CD14-positive monocyte (primary cell): ENCODE data around the gene SPATA13. TPM values are rescaled to one million over a fixed set of nuclear protein-coding genes. Genes with fewer than 3 reads are reported as not detected.

ENCODE experiments used
- DNase-seq, 3 donors: peaks; one replicate each; pipeline ENCODE4 v3.0.0-alpha.2; 2011 to 2022
- H2AFZ ChIP-seq: 2 replicates; pipeline ENCODE4 v1.6.0; 2012; ENCODE audit warnings: mild to moderate bottlenecking, low read depth, low read length, inconsistent platforms; ENCODE audit not compliant: insufficient read depth, poor library complexity, severe bottlenecking
- H3K27ac ChIP-seq, 2 donors: 1 replicate in 1 of 2; 2 replicates in 1 of 2; pipeline ENCODE4 v1.5.1; 2012 to 2013; ENCODE audit warnings: low read length in 2 of 2, control low read depth in 1 of 2, inconsistent platforms in 1 of 2, low read depth in 1 of 2, mild to moderate bottlenecking in 1 of 2
- H3K27me3 ChIP-seq, 2 donors: one replicate each; pipeline versions ENCODE4 v1.6.0 to v1.6.1; 2011 to 2013; ENCODE audit warnings: low read length in 2 of 2; ENCODE audit not compliant: control insufficient read depth in 2 of 2, insufficient read depth in 2 of 2
- H3K36me3 ChIP-seq, 2 donors: replicated peaks in 1 of 2; 1 replicate in 1 of 2; 2 replicates in 1 of 2; pipeline versions ENCODE4 v1.5.1 to v1.6.1; 2012 to 2013; ENCODE audit warnings: low read length in 2 of 2, control low read depth in 1 of 2, inconsistent platforms in 1 of 2, mild to moderate bottlenecking in 1 of 2; ENCODE audit not compliant: insufficient read depth in 2 of 2, control insufficient read depth in 1 of 2
- H3K4me1 ChIP-seq, 2 donors: 1 replicate in 1 of 2; 2 replicates in 1 of 2; pipeline versions ENCODE4 v1.5.1 to v1.6.1; 2012 to 2013; ENCODE audit warnings: low read length in 2 of 2, control low read depth in 1 of 2, inconsistent platforms in 1 of 2, mild to moderate bottlenecking in 1 of 2, moderate library complexity in 1 of 2; ENCODE audit not compliant: insufficient read depth in 2 of 2, control insufficient read depth in 1 of 2
- H3K4me2 ChIP-seq: replicated peaks from 2 replicates; pipeline ENCODE3; 2012; ENCODE audit warnings: low read length, moderate library complexity, mild to moderate bottlenecking; ENCODE audit not compliant: poor library complexity, severe bottlenecking; ENCODE audit errors: extremely low read depth
- H3K4me3 ChIP-seq, 3 experiments: fragments of 200-600 bp in 1 of 3; sonication (generic) in 1 of 3; replicated peaks in 1 of 3; 1 replicate in 2 of 3; 2 replicates in 1 of 3; pipeline ENCODE4 v1.5.1; 2011 to 2013; ENCODE audit warnings: low read length in 3 of 3, mild to moderate bottlenecking in 3 of 3, control low read depth in 2 of 3, low read depth in 2 of 3, inconsistent platforms in 1 of 3, moderate library complexity in 1 of 3
- H3K79me2 ChIP-seq: 2 replicates; pipeline ENCODE4 v1.6.0; 2012; ENCODE audit warnings: mild to moderate bottlenecking, control low read depth, inconsistent platforms, low read length, moderate library complexity; ENCODE audit not compliant: insufficient read depth
- H3K9ac ChIP-seq: 2 replicates; pipeline ENCODE4 v1.6.0; 2017; ENCODE audit warnings: low read length, mild to moderate bottlenecking; ENCODE audit not compliant: insufficient read depth, poor library complexity, severe bottlenecking
- H3K9me3 ChIP-seq, 2 donors: replicated peaks in 1 of 2; 1 replicate in 1 of 2; 2 replicates in 1 of 2; pipeline versions ENCODE4 v1.5.1 to v1.6.1; 2012 to 2013; ENCODE audit warnings: low read length in 2 of 2, control low read depth in 1 of 2; ENCODE audit not compliant: control insufficient read depth in 1 of 2, insufficient read depth in 1 of 2
- H4K20me1 ChIP-seq: 2 replicates; pipeline ENCODE4 v1.6.0; 2012; ENCODE audit warnings: mild to moderate bottlenecking, low read length, control low read depth, moderate library complexity; ENCODE audit not compliant: insufficient read depth
- H3K27ac Mint-ChIP-seq, 7 donors: one replicate each; pipeline ENCODE4 v1.8.0; 2020; ENCODE audit warnings: mild to moderate bottlenecking in 7 of 7, mixed read lengths in 7 of 7, moderate library complexity in 6 of 7, inconsistent platforms in 2 of 7
- H3K27me3 Mint-ChIP-seq, 3 donors: one replicate each; pipeline ENCODE4 v1.8.0; 2021 to 2022; ENCODE audit warnings: low read depth in 3 of 3, mild to moderate bottlenecking in 3 of 3, mixed read lengths in 3 of 3, moderate library complexity in 3 of 3, inconsistent platforms in 1 of 3
- H3K36me3 Mint-ChIP-seq, 2 donors: one replicate each; pipeline ENCODE4 v1.8.0; 2020; ENCODE audit warnings: mixed read lengths in 2 of 2, inconsistent platforms in 1 of 2, mild to moderate bottlenecking in 1 of 2
- H3K4me1 Mint-ChIP-seq: one replicate; pipeline ENCODE4 v1.8.0; 2020; ENCODE audit warnings: mild to moderate bottlenecking, mixed read lengths
- H3K4me3 Mint-ChIP-seq, 2 donors: one replicate each; pipeline ENCODE4 v1.8.0; 2020; ENCODE audit warnings: mild to moderate bottlenecking in 2 of 2, mixed read lengths in 2 of 2, moderate library complexity in 1 of 2
- H3K9me3 Mint-ChIP-seq, 7 donors: one replicate each; pipeline ENCODE4 v1.8.0; 2020 to 2022; ENCODE audit warnings: mixed read lengths in 7 of 7, mild to moderate bottlenecking in 6 of 7, moderate library complexity in 6 of 7, inconsistent platforms in 2 of 7
- WGBS: methylation state at CpG from one replicate; pipeline ENCODE4 v1.1.5; 2013; ENCODE audit warnings: missing lambda C conversion rate; ENCODE audit not compliant: insufficient coverage; 5-methylcytosine and 5-hydroxymethylcytosine counted together
- intact Hi-C, 2 donors: fragments of 100-400 bp; cut with micrococcal nuclease; formaldehyde crosslinking; loops; one replicate each; pipeline versions ENCODE4 v1.15.0 to v1.15.1; 2023
- polyA plus RNA-seq, 3 donors: library from polyadenylated mRNA; depleted of rRNA in 1 of 3; unstranded in 2 of 3; stranded (reverse) in 1 of 3; fragments of 300-500 nt in 2 of 3; fragments of >200 nt in 1 of 3; fragmentation: Illumina TruSeq in 2 of 3; gene quantifications; 1 replicate in 2 of 3; 2 replicates in 1 of 3; pipeline ENCODE4 v1.2.3, GENCODE V29; 2012 to 2021
- TF ChIP-seq, protein P1 (sequence below): fragments of 200-600 bp; IDR thresholded peaks from one replicate; pipeline ENCODE4 v1.8.0; 2022; ENCODE audit warnings: antibody characterized with exemption, mild to moderate bottlenecking

SPATA13 gene
- polyA plus RNA-seq, 3 donors = 9.3 to 44.7 (median 11.6) TPM

DNA sequence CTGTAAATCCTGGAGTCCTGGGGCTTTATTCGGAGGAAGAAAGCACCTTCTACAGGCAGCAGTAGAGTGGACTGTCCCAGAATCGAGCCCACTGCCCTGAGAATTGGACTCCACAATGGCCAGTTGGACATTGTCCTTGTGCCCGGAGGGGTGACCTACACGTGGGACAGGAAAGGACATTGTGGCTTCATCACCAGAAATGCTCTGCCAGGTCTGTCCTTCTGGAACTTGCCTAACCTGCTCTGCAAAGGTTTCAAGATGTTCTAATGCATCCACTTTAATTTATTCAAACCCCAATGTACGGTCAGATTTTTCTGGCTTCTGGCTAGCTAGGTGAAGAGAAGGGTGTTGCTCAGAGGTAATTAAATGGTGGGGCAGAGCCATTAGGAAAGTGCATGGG, 32.4 kb upstream of the SPATA13 start:
- Histone ChIP-seq H3K4me3 (no peak overlapping the region), H3K9ac (no peak overlapping the region), H2AFZ (no peak overlapping the region), H3K36me3 (no peaks in the 10 kb centered on the region), H3K79me2 (no peaks in the 10 kb centered on the region), H4K20me1 (no peaks in the 10 kb centered on the region), H3K9me3 (peaks cover 7 to 8% of the 10 kb centered on the region in 2 donors), H3K27ac (no peak overlapping the region), H3K4me2 (no peak overlapping the region), H3K4me1 (peaks cover 0 to 2% of the 10 kb centered on the region in 2 donors), H3K27me3 (no peaks in the 10 kb centered on the region)
- TF ChIP-seq, protein P1, sequence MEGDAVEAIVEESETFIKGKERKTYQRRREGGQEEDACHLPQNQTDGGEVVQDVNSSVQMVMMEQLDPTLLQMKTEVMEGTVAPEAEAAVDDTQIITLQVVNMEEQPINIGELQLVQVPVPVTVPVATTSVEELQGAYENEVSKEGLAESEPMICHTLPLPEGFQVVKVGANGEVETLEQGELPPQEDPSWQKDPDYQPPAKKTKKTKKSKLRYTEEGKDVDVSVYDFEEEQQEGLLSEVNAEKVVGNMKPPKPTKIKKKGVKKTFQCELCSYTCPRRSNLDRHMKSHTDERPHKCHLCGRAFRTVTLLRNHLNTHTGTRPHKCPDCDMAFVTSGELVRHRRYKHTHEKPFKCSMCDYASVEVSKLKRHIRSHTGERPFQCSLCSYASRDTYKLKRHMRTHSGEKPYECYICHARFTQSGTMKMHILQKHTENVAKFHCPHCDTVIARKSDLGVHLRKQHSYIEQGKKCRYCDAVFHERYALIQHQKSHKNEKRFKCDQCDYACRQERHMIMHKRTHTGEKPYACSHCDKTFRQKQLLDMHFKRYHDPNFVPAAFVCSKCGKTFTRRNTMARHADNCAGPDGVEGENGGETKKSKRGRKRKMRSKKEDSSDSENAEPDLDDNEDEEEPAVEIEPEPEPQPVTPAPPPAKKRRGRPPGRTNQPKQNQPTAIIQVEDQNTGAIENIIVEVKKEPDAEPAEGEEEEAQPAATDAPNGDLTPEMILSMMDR = no peak
- H3K36me3 Mint-ChIP-seq = no peaks in the 10 kb centered on the region
- H3K9me3 Mint-ChIP-seq = peaks cover 3 to 13% (median 10%) of the 10 kb centered on the region in 7 donors
- no peak overlapping the region for H3K27ac Mint-ChIP-seq
- peaks cover 3 to 9% (median 5%) of the 10 kb centered on the region in 3 donors for H3K27me3 Mint-ChIP-seq
- no peak for DNase-seq
- intact Hi-C loops = no loop called here
- H3K4me1 Mint-ChIP-seq = peaks cover 9% of the 10 kb centered on the region
- 90% methylated on average over 3 of the region's 5 CpGs for WGBS
- H3K4me3 Mint-ChIP-seq = no peak overlapping the region

- TF ChIP-seq, protein P1 = no peak
- no peak overlapping the region for H3K9ac ChIP-seq
- H3K4me3 ChIP-seq = no peak overlapping the region
- H3K36me3 ChIP-seq = no peaks in the 10 kb centered on the region
- intact Hi-C loops = no loop called here
- peaks cover 0 to 2% of the 10 kb centered on the region in 2 donors for H3K4me1 ChIP-seq
- Mint-ChIP-seq H3K4me1 (peaks cover 9% of the 10 kb centered on the region), H3K4me3 (no peak overlapping the region), H3K9me3 (peaks cover 3 to 13% (median 10%) of the 10 kb centered on the region in 7 donors), H3K27ac (no peak overlapping the region), H3K27me3 (peaks cover 3 to 9% (median 5%) of the 10 kb centered on the region in 3 donors), H3K36me3 (no peaks in the 10 kb centered on the region)
- H2AFZ ChIP-seq = no peak overlapping the region
- H3K9me3 ChIP-seq = peaks cover 7 to 8% of the 10 kb centered on the region in 2 donors
- no peaks in the 10 kb centered on the region for H3K79me2 ChIP-seq
- DNase-seq = no peak
- H4K20me1 ChIP-seq = no peaks in the 10 kb centered on the region
- 67% methylated on average over 1 of the region's 5 CpGs for WGBS
- H3K27me3 ChIP-seq = no peaks in the 10 kb centered on the region
- no peak overlapping the region for H3K27ac ChIP-seq
- H3K4me2 ChIP-seq = no peak overlapping the region
Observed at GRCh38 chr13:24128962-24129361, 31.6 kb upstream of the SPATA13 start.
